H9 (cell line): Measurements from ENCODE around the gene SUMO1. TPM values are rescaled to one million over a fixed set of nuclear protein-coding genes. Genes with fewer than 3 reads are reported as not detected.

ENCODE experiments used
- DNase-seq: peaks from one replicate; pipeline ENCODE4 v3.0.0-alpha.2; 2017
- H2AFZ ChIP-seq: one replicate; pipeline ENCODE4 v1.6.1; 2013; ENCODE audit warnings: mild to moderate bottlenecking, low read length, control low read depth, moderate library complexity
- H2AK5ac ChIP-seq: 2 replicates; pipeline ENCODE4 v1.6.1; 2013; ENCODE audit warnings: low read length, control low read depth, mixed read lengths; ENCODE audit not compliant: insufficient read length
- H2BK120ac ChIP-seq: one replicate; pipeline ENCODE4 v1.6.1; 2013; ENCODE audit warnings: low read depth, mild to moderate bottlenecking, low read length, control low read depth, inconsistent platforms; ENCODE audit not compliant: poor library complexity, severe bottlenecking
- H2BK12ac ChIP-seq: 2 replicates; pipeline ENCODE4 v1.6.1; 2013; ENCODE audit warnings: low read length, control low read depth, mixed read lengths, low read depth; ENCODE audit not compliant: insufficient read length
- H2BK15ac ChIP-seq: 2 replicates; pipeline ENCODE4 v1.6.1; 2013; ENCODE audit warnings: low read depth, low read length, control low read depth
- H2BK20ac ChIP-seq: one replicate; pipeline ENCODE4 v1.6.1; 2013; ENCODE audit warnings: low read depth, mild to moderate bottlenecking, low read length, control low read depth, inconsistent platforms; ENCODE audit not compliant: poor library complexity, severe bottlenecking
- H2BK5ac ChIP-seq: 2 replicates; pipeline ENCODE4 v1.6.1; 2013; ENCODE audit warnings: low read length, control low read depth, mixed read lengths; ENCODE audit not compliant: insufficient read length
- H3K14ac ChIP-seq: 2 replicates; pipeline ENCODE4 v1.6.1; 2013; ENCODE audit warnings: low read length, control low read depth; ENCODE audit not compliant: insufficient read depth
- H3K18ac ChIP-seq: 2 replicates; pipeline ENCODE4 v1.6.1; 2013; ENCODE audit warnings: low read depth, mild to moderate bottlenecking, mixed read lengths, low read length, control low read depth; ENCODE audit not compliant: insufficient read length
- H3K23ac ChIP-seq: 2 replicates; pipeline ENCODE4 v1.6.1; 2013; ENCODE audit warnings: low read length, control low read depth, mixed read lengths, low read depth; ENCODE audit not compliant: insufficient read length
- H3K23me2 ChIP-seq: 2 replicates; pipeline ENCODE4 v1.6.1; 2013; ENCODE audit warnings: low read depth, mild to moderate bottlenecking, mixed read lengths, low read length, control low read depth; ENCODE audit not compliant: insufficient read length, poor library complexity, severe bottlenecking
- H3K27ac ChIP-seq: 2 replicates; pipeline ENCODE4 v1.5.1; 2013; ENCODE audit warnings: low read length, control low read depth, mixed read lengths, low read depth; ENCODE audit not compliant: insufficient read length
- H3K27me3 ChIP-seq: 2 replicates; pipeline ENCODE4 v1.6.1; 2013; ENCODE audit warnings: low read length, control low read depth, inconsistent platforms; ENCODE audit not compliant: insufficient read depth
- H3K4ac ChIP-seq: 2 replicates; pipeline ENCODE4 v1.6.1; 2013; ENCODE audit warnings: low read depth, mild to moderate bottlenecking, control low read depth, inconsistent platforms, low read length, moderate library complexity
- H3K4me1 ChIP-seq: 2 replicates; pipeline ENCODE4 v1.6.1; 2013; ENCODE audit warnings: low read length, control low read depth, inconsistent platforms; ENCODE audit not compliant: insufficient read depth
- H3K4me2 ChIP-seq: 2 replicates; pipeline ENCODE4 v1.6.1; 2013; ENCODE audit warnings: low read length, control low read depth, mixed read lengths; ENCODE audit not compliant: insufficient read length, insufficient read depth
- H3K56ac ChIP-seq: 2 replicates; pipeline ENCODE4 v1.6.1; 2013; ENCODE audit warnings: low read depth, mild to moderate bottlenecking, mixed read lengths, low read length, control low read depth; ENCODE audit not compliant: insufficient read length
- H3K79me1 ChIP-seq: 2 replicates; pipeline ENCODE4 v1.6.1; 2013; ENCODE audit warnings: low read depth, mild to moderate bottlenecking, moderate library complexity, low read length, control low read depth, inconsistent platforms; ENCODE audit not compliant: insufficient read depth, poor library complexity, severe bottlenecking
- H3K79me2 ChIP-seq: 2 replicates; pipeline ENCODE4 v1.6.1; 2013; ENCODE audit warnings: low read length, control low read depth, inconsistent platforms; ENCODE audit not compliant: insufficient read depth
- H3K9ac ChIP-seq: 2 replicates; pipeline ENCODE4 v1.6.1; 2013; ENCODE audit warnings: low read length, control low read depth, mixed read lengths; ENCODE audit not compliant: insufficient read length; ENCODE audit errors: extremely low read depth
- H3K9me3 ChIP-seq: one replicate; pipeline ENCODE4 v1.6.1; 2013; ENCODE audit warnings: low read depth, low read length, inconsistent platforms; ENCODE audit not compliant: control insufficient read depth
- H3T11ph ChIP-seq: one replicate; pipeline ENCODE4 v1.6.1; 2013; ENCODE audit warnings: mild to moderate bottlenecking, low read length, control low read depth, inconsistent platforms
- H4K20me1 ChIP-seq: one replicate; pipeline ENCODE4 v1.6.1; 2013; ENCODE audit not compliant: control insufficient read depth, insufficient read length, insufficient read depth
- H4K5ac ChIP-seq: 2 replicates; pipeline ENCODE4 v1.6.1; 2013; ENCODE audit warnings: low read depth, mild to moderate bottlenecking, mixed read lengths, low read length, control low read depth; ENCODE audit not compliant: insufficient read length
- H4K8ac ChIP-seq: replicated peaks from 2 replicates; pipeline ENCODE4 v1.6.1; 2013; ENCODE audit warnings: low read length, control low read depth, mixed read lengths, low read depth; ENCODE audit not compliant: insufficient read length
- H4K91ac ChIP-seq: 2 replicates; pipeline ENCODE4 v1.6.1; 2013; ENCODE audit warnings: low read depth, mild to moderate bottlenecking, moderate library complexity, mixed read lengths, low read length, control low read depth; ENCODE audit not compliant: insufficient read length
- H3K27ac Mint-ChIP-seq, 3 experiments: 2 replicates in 2 of 3; 3 replicates in 1 of 3; pipeline ENCODE4 v1.8.0; 2020 to 2021; ENCODE audit warnings: mixed read lengths in 3 of 3, mild to moderate bottlenecking in 1 of 3, moderate library complexity in 1 of 3
- H3K27me3 Mint-ChIP-seq: 2 replicates; pipeline ENCODE4 v1.8.0; 2021; ENCODE audit warnings: low read depth, mild to moderate bottlenecking, moderate library complexity, mixed read lengths
- H3K36me3 Mint-ChIP-seq, 3 experiments: 2 replicates in 2 of 3; 3 replicates in 1 of 3; pipeline ENCODE4 v1.8.0; 2020 to 2021; ENCODE audit warnings: low read depth in 3 of 3, mixed read lengths in 3 of 3; ENCODE audit not compliant: insufficient read depth in 1 of 3
- H3K4me1 Mint-ChIP-seq, 2 experiments: 2 replicates each; pipeline ENCODE4 v1.8.0; 2020; ENCODE audit warnings: mixed read lengths in 2 of 2
- H3K4me3 Mint-ChIP-seq, 2 experiments: 2 replicates in 1 of 2; 3 replicates in 1 of 2; pipeline ENCODE4 v1.8.0; 2020 to 2021; ENCODE audit warnings: mild to moderate bottlenecking in 2 of 2, mixed read lengths in 2 of 2, moderate library complexity in 1 of 2
- H3K9me3 Mint-ChIP-seq, 2 experiments: 2 replicates in 1 of 2; 3 replicates in 1 of 2; pipeline ENCODE4 v1.8.0; 2020; ENCODE audit warnings: mild to moderate bottlenecking in 2 of 2, mixed read lengths in 2 of 2, moderate library complexity in 1 of 2
- WGBS: extraction: QIAGEN DNeasy Blood & Tissue Kit; methylation state at CpG from one replicate; pipeline ENCODE4 v1.1.7; 2013; ENCODE audit warnings: missing lambda C conversion rate, low lambda C conversion rate, mixed read lengths; ENCODE audit not compliant: insufficient read length; ENCODE audit errors: extremely low coverage; 5-methylcytosine and 5-hydroxymethylcytosine counted together
- total RNA-seq: library from RNA; stranded (reverse); gene quantifications from 2 replicates; pipeline ENCODE4 v1.2.1, GENCODE V29; 2021
- TF ChIP-seq, protein P1 (sequence below): fragments of 200-600 bp; sonication (generic); conservative IDR thresholded peaks from 3 replicates; pipeline ENCODE4 v1.8.0; 2021; ENCODE audit warnings: antibody characterized with exemption, mild to moderate bottlenecking

Gene SUMO1
- total RNA-seq, 1 experiment from 2014 or later = 206 TPM

- Histone ChIP-seq H4K5ac (no peak overlapping the region), H4K8ac (no peak overlapping the region), H3T11ph (no peak overlapping the region), H3K4me2 (no peak overlapping the region), H2BK20ac (no peak overlapping the region), H3K79me2 (no peaks in the 10 kb centered on the region), H3K23me2 (no peaks in the 10 kb centered on the region), H4K20me1 (no peaks in the 10 kb centered on the region), H2BK120ac (no peak overlapping the region), H3K9ac (no peak overlapping the region), H3K4ac (no peak overlapping the region), H2BK5ac (no peak overlapping the region), H2BK12ac (no peak overlapping the region), H2AFZ (no peak overlapping the region), H3K27ac (no peak overlapping the region), H3K9me3 (no peaks in the 10 kb centered on the region), H3K4me1 (no peaks in the 10 kb centered on the region), H2BK15ac (no peak overlapping the region), H3K14ac (no peak overlapping the region), H3K79me1 (no peaks in the 10 kb centered on the region), H3K18ac (no peak overlapping the region), H2AK5ac (no peak overlapping the region), H3K27me3 (no peaks in the 10 kb centered on the region), H4K91ac (no peak overlapping the region), H3K23ac (no peak overlapping the region), H3K56ac (no peak overlapping the region)
- WGBS = no CpG with 5 or more reads among the region's 4 CpGs
- Mint-ChIP-seq H3K4me1 (0 out of 4 replicates have a peak, but pooled peaks cover 0 to 3% of the 10 kb centered on the region in 2 experiments), H3K27ac (no peak overlapping the region), H3K4me3 (no peak overlapping the region), H3K9me3 (no peaks in the 10 kb centered on the region), H3K27me3 (no peaks in the 10 kb centered on the region), H3K36me3 (no peaks in the 10 kb centered on the region)
- TF ChIP-seq, protein P1, sequence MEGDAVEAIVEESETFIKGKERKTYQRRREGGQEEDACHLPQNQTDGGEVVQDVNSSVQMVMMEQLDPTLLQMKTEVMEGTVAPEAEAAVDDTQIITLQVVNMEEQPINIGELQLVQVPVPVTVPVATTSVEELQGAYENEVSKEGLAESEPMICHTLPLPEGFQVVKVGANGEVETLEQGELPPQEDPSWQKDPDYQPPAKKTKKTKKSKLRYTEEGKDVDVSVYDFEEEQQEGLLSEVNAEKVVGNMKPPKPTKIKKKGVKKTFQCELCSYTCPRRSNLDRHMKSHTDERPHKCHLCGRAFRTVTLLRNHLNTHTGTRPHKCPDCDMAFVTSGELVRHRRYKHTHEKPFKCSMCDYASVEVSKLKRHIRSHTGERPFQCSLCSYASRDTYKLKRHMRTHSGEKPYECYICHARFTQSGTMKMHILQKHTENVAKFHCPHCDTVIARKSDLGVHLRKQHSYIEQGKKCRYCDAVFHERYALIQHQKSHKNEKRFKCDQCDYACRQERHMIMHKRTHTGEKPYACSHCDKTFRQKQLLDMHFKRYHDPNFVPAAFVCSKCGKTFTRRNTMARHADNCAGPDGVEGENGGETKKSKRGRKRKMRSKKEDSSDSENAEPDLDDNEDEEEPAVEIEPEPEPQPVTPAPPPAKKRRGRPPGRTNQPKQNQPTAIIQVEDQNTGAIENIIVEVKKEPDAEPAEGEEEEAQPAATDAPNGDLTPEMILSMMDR = no peak
- no peak for DNase-seq
Observed at GRCh38 chr2:202186641-202187202, 51.7 kb downstream of the SUMO1 start.
